HepG2 (cell line): ENCODE results near the gene ARMH1. TPM values are rescaled to one million over a fixed set of nuclear protein-coding genes. Genes with fewer than 3 reads are reported as not detected.

Experiments
- EEA1 ChIP-seq: sonication (generic); formaldehyde crosslinking; IDR thresholded peaks from 2 replicates; pipeline ENCODE4 v1.5.1; 2020; ENCODE audit warnings: mild to moderate bottlenecking, missing genetic modification reagents, borderline replicate concordance
- ETV5 ChIP-seq: IDR thresholded peaks from 2 replicates; pipeline ENCODE4 v1.6.1; 2018; ENCODE audit warnings: missing biosample characterization, missing genetic modification reagents, inconsistent platforms, borderline replicate concordance
- FOSL2 ChIP-seq: sonication (generic); formaldehyde crosslinking; IDR thresholded peaks from 2 replicates; pipeline ENCODE4 v1.4.0; 2020; ENCODE audit warnings: missing genetic modification reagents
- FOXA1 ChIP-seq, 2 experiments: fragments of 450-650 bp in 1 of 2; sonication (generic) in 1 of 2; formaldehyde crosslinking in 1 of 2; IDR thresholded peaks; 2 replicates each; pipeline versions ENCODE4 v1.4.0 to v1.6.1; 2016 to 2020; ENCODE audit warnings: missing genetic modification reagents in 1 of 2
- HMGXB3 ChIP-seq: sonication (generic); formaldehyde crosslinking; IDR thresholded peaks from 2 replicates; pipeline ENCODE4 v1.4.0; 2020; ENCODE audit warnings: missing genetic modification reagents, borderline replicate concordance
- MED13 ChIP-seq: sonication (generic); formaldehyde crosslinking; IDR thresholded peaks from 2 replicates; pipeline ENCODE4 v1.5.0; 2020; ENCODE audit warnings: missing genetic modification reagents
- MEIS1 ChIP-seq: sonication (generic); formaldehyde crosslinking; IDR thresholded peaks from 2 replicates; pipeline ENCODE4 v1.9.0; 2021; ENCODE audit warnings: mild to moderate bottlenecking, missing genetic modification reagents, moderate library complexity, borderline replicate concordance
- NR3C1 ChIP-seq: sonication (generic); formaldehyde crosslinking; IDR thresholded peaks from 2 replicates; pipeline ENCODE4 v1.4.0; 2020; ENCODE audit warnings: missing genetic modification reagents
- ONECUT2 ChIP-seq: sonication (generic); formaldehyde crosslinking; IDR thresholded peaks from 2 replicates; pipeline ENCODE4 v1.4.0; 2020; ENCODE audit warnings: missing genetic modification reagents
- POLR2AphosphoS5 ChIP-seq: IDR thresholded peaks from 2 replicates; pipeline ENCODE4 v1.6.1; 2012; ENCODE audit warnings: low read depth, low read length
- REPIN1 ChIP-seq: sonication (generic); formaldehyde crosslinking; IDR thresholded peaks from 2 replicates; pipeline ENCODE4 v1.8.0; 2022; ENCODE audit warnings: missing genetic modification reagents, low read depth, mild to moderate bottlenecking, borderline replicate concordance
- RXRB ChIP-seq: IDR thresholded peaks from 2 replicates; pipeline ENCODE4 v1.6.1; 2016; ENCODE audit warnings: borderline replicate concordance, missing genetic modification reagents, missing compliant biosample characterization
- SAFB2 ChIP-seq: sonication (generic); formaldehyde crosslinking; IDR thresholded peaks from 2 replicates; pipeline ENCODE4 v1.5.1; 2020; ENCODE audit warnings: missing genetic modification reagents, low read depth, mild to moderate bottlenecking, borderline replicate concordance
- SRSF9 ChIP-seq: fragments of 200-400 bp; formaldehyde crosslinking; IDR thresholded peaks from 2 replicates; pipeline ENCODE4 v1.6.1; 2018; ENCODE audit warnings: borderline replicate concordance, mild to moderate bottlenecking, low read depth, low read length; ENCODE audit not compliant: insufficient read depth, poor library complexity, severe bottlenecking
- THAP11 ChIP-seq: IDR thresholded peaks from 2 replicates; pipeline ENCODE4 v1.6.1; 2016; ENCODE audit warnings: missing biosample characterization, missing genetic modification reagents
- U2AF2 ChIP-seq: fragments of 200-400 bp; formaldehyde crosslinking; IDR thresholded peaks from 2 replicates; pipeline ENCODE4 v1.6.1; 2017; ENCODE audit warnings: low read depth, mild to moderate bottlenecking, low read length
- ZNF143 ChIP-seq: sonication (generic); formaldehyde crosslinking; IDR thresholded peaks from 2 replicates; pipeline ENCODE4 v1.4.0; 2020; ENCODE audit warnings: missing genetic modification reagents
- ZNF205 ChIP-seq: IDR thresholded peaks from 2 replicates; pipeline ENCODE4 v1.6.1; 2018; ENCODE audit warnings: missing biosample characterization, missing genetic modification reagents
- ZNF329 ChIP-seq: sonication (generic); formaldehyde crosslinking; IDR thresholded peaks from 2 replicates; pipeline ENCODE4 v1.9.0; 2021; ENCODE audit warnings: low read depth, mild to moderate bottlenecking, missing genetic modification reagents
- ZNF343 ChIP-seq: sonication (generic); formaldehyde crosslinking; IDR thresholded peaks from 2 replicates; pipeline ENCODE4 v1.4.0; 2020; ENCODE audit warnings: mild to moderate bottlenecking, missing genetic modification reagents
- ZNF562 ChIP-seq: sonication (generic); formaldehyde crosslinking; IDR thresholded peaks from 2 replicates; pipeline ENCODE4 v1.8.0; 2022; ENCODE audit warnings: missing genetic modification reagents, borderline replicate concordance
- ZNF678 ChIP-seq: sonication (generic); formaldehyde crosslinking; IDR thresholded peaks from 2 replicates; pipeline ENCODE4 v1.4.0; 2020; ENCODE audit warnings: mild to moderate bottlenecking, missing genetic modification reagents
- polyA plus RNA-seq, 8 experiments: library from polyadenylated mRNA; depleted of rRNA in 3 of 8; stranded (reverse) in 7 of 8; unstranded in 1 of 8; fragments of >200 nt; fragmentation: Illumina TruSeq in 4 of 8; extraction: Trizol in 4 of 8; gene quantifications; 2 replicates each; pipeline versions ENCODE4 v1.2.1 to v1.2.3, GENCODE V29; 2011 to 2016; ENCODE audit warnings: low read depth in 4 of 8, missing spikeins in 1 of 8, mixed read lengths in 1 of 8; ENCODE audit not compliant: insufficient read depth in 1 of 8
- total RNA-seq, 5 experiments: library from RNA; depleted of rRNA; stranded (reverse); fragments of >200 nt; fragmentation: Illumina TruSeq; extraction: Trizol; gene quantifications; 2 replicates each; pipeline ENCODE4 v1.2.3, GENCODE V29; 2016; ENCODE audit warnings: low read depth in 1 of 5
- TF ChIP-seq, protein P1 (sequence below): sonication (generic); formaldehyde crosslinking; IDR thresholded peaks from 2 replicates; pipeline ENCODE4 v1.5.0; 2020; ENCODE audit warnings: missing genetic modification reagents
- TF ChIP-seq, protein P2 (sequence below): sonication (generic); formaldehyde crosslinking; conservative IDR thresholded peaks from 2 replicates; pipeline ENCODE4 v1.4.0; 2020; ENCODE audit warnings: missing genetic modification reagents
- TF ChIP-seq, protein P3 (sequence below): sonication (generic); formaldehyde crosslinking; IDR thresholded peaks from 2 replicates; pipeline ENCODE4 v1.4.0; 2020; ENCODE audit warnings: mild to moderate bottlenecking, missing genetic modification reagents

Gene ARMH1
- total and polyA plus RNA-seq, 2 of the 13 experiments (the other 11 are each of a cell fraction or from before 2014, with no cell fraction given): 0.69 TPM; not detected in 1

DNA sequence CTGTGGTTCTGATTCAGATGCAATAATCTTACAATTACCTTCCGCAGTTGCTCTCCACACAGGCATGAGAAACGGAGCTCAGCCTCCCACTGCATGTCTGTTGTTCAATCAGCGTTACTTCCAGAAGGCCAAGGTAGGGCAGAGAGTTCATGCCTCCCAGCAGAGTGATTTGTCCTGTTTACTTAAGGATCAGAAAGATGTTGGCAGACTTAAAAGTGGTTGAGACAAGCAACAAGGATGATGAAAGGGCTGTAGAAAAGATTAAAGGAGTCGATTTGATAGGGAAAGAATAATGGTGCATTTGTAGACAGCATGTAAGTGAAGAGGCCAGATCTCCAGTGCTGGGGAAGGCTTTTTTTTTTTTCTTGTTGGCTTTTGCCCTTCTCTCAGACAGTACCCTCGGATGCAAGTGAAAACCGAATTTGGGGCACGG is 26.6 kb downstream of the ARMH1 start (continued):
- TF ChIP-seq HMGXB3 (no peak), U2AF2 (no peak), FOSL2 (peak; percentile 74), ONECUT2 (CRISPR knock-in tag) (no peak), POLR2AphosphoS5 (no peak), THAP11 (peak; percentile 38; the same call in 1 of the 2 replicates), ETV5 (CRISPR knock-in tag) (peak; percentile 36; the same call in 1 of the 2 replicates), ZNF329 (CRISPR knock-in tag) (no peak), ZNF562 (no peak), MED13 (CRISPR knock-in tag) (no peak), ZNF143 (CRISPR knock-in tag) (no peak), RXRB (peak; percentile 87), SRSF9 (no peak), NR3C1 (CRISPR knock-in tag) (no peak), ZNF678 (CRISPR knock-in tag) (no peak), REPIN1 (CRISPR knock-in tag) (peak; percentile 64; the same call in 1 of the 2 replicates), ZNF343 (CRISPR knock-in tag) (no peak), SAFB2 (CRISPR knock-in tag) (no peak), FOXA1 (IDR thresholded peaks at IDR 0.05) (no peak), FOXA1 (CRISPR knock-in tag; IDR thresholded peaks at IDR 0.05) (peak; percentile 96), ZNF205 (CRISPR knock-in tag) (peak; percentile 70; the same call in 1 of the 2 replicates), EEA1 (no peak), MEIS1 (CRISPR knock-in tag) (no peak)
- TF ChIP-seq, protein P1, sequence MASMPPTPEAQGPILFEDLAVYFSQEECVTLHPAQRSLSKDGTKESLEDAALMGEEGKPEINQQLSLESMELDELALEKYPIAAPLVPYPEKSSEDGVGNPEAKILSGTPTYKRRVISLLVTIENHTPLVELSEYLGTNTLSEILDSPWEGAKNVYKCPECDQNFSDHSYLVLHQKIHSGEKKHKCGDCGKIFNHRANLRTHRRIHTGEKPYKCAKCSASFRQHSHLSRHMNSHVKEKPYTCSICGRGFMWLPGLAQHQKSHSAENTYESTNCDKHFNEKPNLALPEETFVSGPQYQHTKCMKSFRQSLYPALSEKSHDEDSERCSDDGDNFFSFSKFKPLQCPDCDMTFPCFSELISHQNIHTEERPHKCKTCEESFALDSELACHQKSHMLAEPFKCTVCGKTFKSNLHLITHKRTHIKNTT (CRISPR knock-in tag): no peak
- TF ChIP-seq, protein P2, sequence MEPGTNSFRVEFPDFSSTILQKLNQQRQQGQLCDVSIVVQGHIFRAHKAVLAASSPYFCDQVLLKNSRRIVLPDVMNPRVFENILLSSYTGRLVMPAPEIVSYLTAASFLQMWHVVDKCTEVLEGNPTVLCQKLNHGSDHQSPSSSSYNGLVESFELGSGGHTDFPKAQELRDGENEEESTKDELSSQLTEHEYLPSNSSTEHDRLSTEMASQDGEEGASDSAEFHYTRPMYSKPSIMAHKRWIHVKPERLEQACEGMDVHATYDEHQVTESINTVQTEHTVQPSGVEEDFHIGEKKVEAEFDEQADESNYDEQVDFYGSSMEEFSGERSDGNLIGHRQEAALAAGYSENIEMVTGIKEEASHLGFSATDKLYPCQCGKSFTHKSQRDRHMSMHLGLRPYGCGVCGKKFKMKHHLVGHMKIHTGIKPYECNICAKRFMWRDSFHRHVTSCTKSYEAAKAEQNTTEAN: no peak
- TF ChIP-seq, protein P3, sequence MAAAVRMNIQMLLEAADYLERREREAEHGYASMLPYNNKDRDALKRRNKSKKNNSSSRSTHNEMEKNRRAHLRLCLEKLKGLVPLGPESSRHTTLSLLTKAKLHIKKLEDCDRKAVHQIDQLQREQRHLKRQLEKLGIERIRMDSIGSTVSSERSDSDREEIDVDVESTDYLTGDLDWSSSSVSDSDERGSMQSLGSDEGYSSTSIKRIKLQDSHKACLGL (CRISPR knock-in tag): no peak
